Gastrocnemius medialis (tissue), 4 donors: Measurements from ENCODE around the gene PSMF1. TPM values are rescaled to one million over a fixed set of nuclear protein-coding genes. Genes with fewer than 3 reads are reported as not detected.
"Not testable (repeated sequence)": the region's sequence is repeated elsewhere in the genome, so short reads cannot be mapped to it uniquely, and the experiment has no call there.

Experiments
- ATAC-seq, 2 donors: fragments of 150-250 bp; one replicate each; pipeline ENCODE4 v1.9.1; 2016
- DNase-seq, 2 donors: peaks; one replicate each; pipeline ENCODE4 v3.0.0-alpha.2; 2019
- H3K27ac ChIP-seq, 4 donors: fragments of 200-600 bp; sonication (generic); 1 replicate in 1 of 4; 2 replicates in 3 of 4; pipeline ENCODE4 v1.5.1; 2016 to 2018; ENCODE audit warnings: mild to moderate bottlenecking in 2 of 4, moderate library complexity in 1 of 4
- H3K27me3 ChIP-seq, 3 donors: fragments of 200-600 bp; sonication (generic) in 2 of 3; 1 replicate in 1 of 3; 2 replicates in 2 of 3; pipeline versions ENCODE4 v1.5.1 to v1.6.0; 2016 to 2019; ENCODE audit warnings: mild to moderate bottlenecking in 1 of 3, moderate library complexity in 1 of 3
- H3K36me3 ChIP-seq, 2 donors: fragments of 200-600 bp; sonication (generic) in 1 of 2; one replicate each; pipeline ENCODE4 v1.5.1; 2017 to 2018
- H3K4me1 ChIP-seq, 2 donors: fragments of 200-600 bp; sonication (generic) in 1 of 2; one replicate each; pipeline ENCODE4 v1.5.1; 2016 to 2017; ENCODE audit warnings: mild to moderate bottlenecking in 2 of 2
- H3K4me3 ChIP-seq, 4 donors: fragments of 200-600 bp; sonication (generic) in 3 of 4; 1 replicate in 1 of 4; 2 replicates in 3 of 4; pipeline ENCODE4 v1.5.1; 2016 to 2019; ENCODE audit warnings: mild to moderate bottlenecking in 2 of 4
- H3K9me3 ChIP-seq, 3 donors: fragments of 200-600 bp; sonication (generic) in 2 of 3; 1 replicate in 1 of 3; 2 replicates in 2 of 3; pipeline ENCODE4 v1.5.1; 2016 to 2019
- CTCF ChIP-seq, 5 experiments: fragments of 450-650 bp in 3 of 5; fragments of 200-600 bp in 2 of 5; sonication (generic) in 2 of 5; IDR thresholded peaks in 4 of 5; conservative IDR thresholded peaks in 1 of 5; 1 replicate in 4 of 5; 2 replicates in 1 of 5; pipeline ENCODE4 v1.5.1; 2016 to 2019; ENCODE audit warnings: antibody characterized with exemption in 5 of 5, mild to moderate bottlenecking in 3 of 5, moderate library complexity in 3 of 5
- POLR2A ChIP-seq, 2 donors: fragments of 450-650 bp; IDR thresholded peaks; one replicate each; pipeline ENCODE4 v1.6.1; 2017; ENCODE audit warnings: antibody characterized with exemption in 2 of 2, mild to moderate bottlenecking in 2 of 2, moderate library complexity in 2 of 2
- in situ Hi-C, 4 donors: fragments of 200-750 bp; cut with MboI; loops; one replicate each; pipeline versions ENCODE4 v1.15.0 to v1.8.0; 2017; ENCODE audit warnings: low sequenced_read_pairs in 4 of 4
- intact Hi-C: fragments of 100-400 bp; cut with DNase I; formaldehyde crosslinking; loops from one replicate; pipeline ENCODE4 v1.15.1; 2023; ENCODE audit warnings: low total_unique reads
- total RNA-seq, 4 donors: library from RNA; depleted of rRNA; stranded (reverse); fragments of >200 nt; gene quantifications; one replicate each; pipeline versions ENCODE4 v1.1.0 to v1.2.3, GENCODE V29; 2016

The PSMF1 gene
- total RNA-seq, 4 donors from 2014 or later, result 174 to 433 (median 247) TPM

GRCh38 chr20:1214838-1215261 is 96.4 kb downstream of the PSMF1 start:
- Histone ChIP-seq H3K36me3 (no peaks in the 10 kb centered on the region), H3K4me3 (no peak overlapping the region), H3K9me3 (no peaks in the 10 kb centered on the region), H3K27ac (no peak overlapping the region), H3K27me3 (peaks cover 0 to 3% (median 0%) of the 10 kb centered on the region in 3 donors), H3K4me1 (peaks cover 4 to 6% of the 10 kb centered on the region in 2 donors)
- ATAC-seq, result no peak
- TF ChIP-seq POLR2A (IDR thresholded peaks at IDR 0.05), result no peak
- TF ChIP-seq CTCF (IDR thresholded peaks at IDR 0.05 in 4 of 5, conservative IDR thresholded peaks at IDR 0.05 in 1 of 5), result no peak
- in situ Hi-C loops, result loop anchor here in 3 of 4 donors (10.0 to 25.0 kb wide), 3 partner anchors 253 to 403 kb away; no protein-coding TSS in a partner anchor
- intact Hi-C loops, result loop anchor here (5.0 kb wide), 1 partner anchor 93 kb away; no protein-coding TSS in a partner anchor
- DNase-seq, result no peak

GRCh38 chr20:1215386-1216170 is 97.2 kb downstream of the PSMF1 start:
- ATAC-seq (no peak), DNase-seq (no peak)
- Histone ChIP-seq H3K9me3 (no peaks in the 10 kb centered on the region), H3K4me1 (peaks cover 4 to 6% of the 10 kb centered on the region in 2 donors), H3K27ac (no peak overlapping the region), H3K4me3 (no peak overlapping the region), H3K36me3 (no peaks in the 10 kb centered on the region), H3K27me3 (peaks cover 0 to 3% (median 0%) of the 10 kb centered on the region in 3 donors)
- TF ChIP-seq CTCF (IDR thresholded peaks at IDR 0.05 in 4 of 5, conservative IDR thresholded peaks at IDR 0.05 in 1 of 5), result no peak
- no peak for TF ChIP-seq POLR2A (IDR thresholded peaks at IDR 0.05)
- intact Hi-C loops (no loop called here), in situ Hi-C loops (loop anchor here in 3 of 4 donors (10.0 to 25.0 kb wide), 3 partner anchors 253 to 403 kb away; no protein-coding TSS in a partner anchor)

- H3K27me3 ChIP-seq, DNase-seq, H3K27ac ChIP-seq, H3K4me3 ChIP-seq, ATAC-seq, H3K4me1 ChIP-seq, H3K36me3 ChIP-seq, H3K9me3 ChIP-seq, intact Hi-C loops: not testable (repeated sequence)
- in situ Hi-C loops, result loop anchor here in 3 of 4 donors (10.0 to 25.0 kb wide), 3 partner anchors 254 to 404 kb away; no protein-coding TSS in a partner anchor
These were observed 98.4 kb downstream of the PSMF1 start for GRCh38 chr20:1216527-1217427.

Other genes with a start within 250 kb of the PSMF1 start
- under 1 TPM in 3 of 4 donors, not detected in 1; 0.04 to 0.15 (median 0.10) TPM for gene ANGPT4, start 202.3 kb upstream of the PSMF1 start, total RNA-seq
- gene RSPO4, start 116.3 kb upstream of the PSMF1 start, total RNA-seq, result not detected
- under 1 TPM in 2 of 4 donors, not detected in 2; 0.42 to 0.82 TPM for gene TMEM74B, start 66.4 kb downstream of the PSMF1 start, total RNA-seq
- gene C20orf202, start 84.9 kb downstream of the PSMF1 start, total RNA-seq, result under 1 TPM in 1 of 4 donors, not detected in 3; 0.24 TPM
- gene RAD21L1, start 107.4 kb downstream of the PSMF1 start, total RNA-seq, result under 1 TPM in 1 of 4 donors, not detected in 3; 0.18 TPM
- gene SNPH, start 147.7 kb downstream of the PSMF1 start, total RNA-seq, result 10 to 100 TPM in 3 of 4 donors, 1 to 10 TPM in 1; 3.1 to 27.4 (median 15.9) TPM
- gene SDCBP2, start 210.5 kb downstream of the PSMF1 start, total RNA-seq, result 1 to 10 TPM; 1.3 to 2.9 (median 2.1) TPM